MM.1S (cell line): ENCODE results near the gene RCAN1.

Experiments
- EZH2 ChIP-seq: fragments of 300-600 bp; sonication (generic); optimal IDR thresholded peaks from 2 replicates; pipeline ENCODE3; 2017; ENCODE audit warnings: low read depth, mild to moderate bottlenecking, antibody characterized with exemption, low read length, mixed read lengths
- TF ChIP-seq, protein P1 (sequence below): fragments of 300-600 bp; sonication (generic); IDR thresholded peaks from 2 replicates; pipeline ENCODE4 v1.5.1; 2016; ENCODE audit warnings: antibody characterized with exemption, low read length, mixed read lengths

DNA sequence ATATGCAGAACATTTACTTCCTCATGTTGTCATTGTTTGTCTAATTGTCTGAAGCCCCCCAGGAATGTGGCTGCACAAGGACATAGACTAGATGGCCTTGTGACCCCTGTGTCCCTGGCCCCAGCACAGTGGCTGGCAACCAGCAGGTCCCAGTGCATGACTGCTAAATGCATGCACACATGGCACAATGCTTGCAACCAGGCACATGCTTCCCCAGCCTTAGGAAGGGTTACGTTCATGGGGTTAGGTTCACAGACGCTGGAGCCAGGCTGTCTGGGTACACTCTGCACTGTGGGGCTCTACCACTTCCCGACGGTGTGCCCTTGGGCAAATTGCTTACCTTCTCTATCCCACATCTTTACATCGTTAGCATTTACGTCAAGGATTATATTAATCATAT is 32.6 kb upstream of the RCAN1 start:
- TF ChIP-seq, protein P1, sequence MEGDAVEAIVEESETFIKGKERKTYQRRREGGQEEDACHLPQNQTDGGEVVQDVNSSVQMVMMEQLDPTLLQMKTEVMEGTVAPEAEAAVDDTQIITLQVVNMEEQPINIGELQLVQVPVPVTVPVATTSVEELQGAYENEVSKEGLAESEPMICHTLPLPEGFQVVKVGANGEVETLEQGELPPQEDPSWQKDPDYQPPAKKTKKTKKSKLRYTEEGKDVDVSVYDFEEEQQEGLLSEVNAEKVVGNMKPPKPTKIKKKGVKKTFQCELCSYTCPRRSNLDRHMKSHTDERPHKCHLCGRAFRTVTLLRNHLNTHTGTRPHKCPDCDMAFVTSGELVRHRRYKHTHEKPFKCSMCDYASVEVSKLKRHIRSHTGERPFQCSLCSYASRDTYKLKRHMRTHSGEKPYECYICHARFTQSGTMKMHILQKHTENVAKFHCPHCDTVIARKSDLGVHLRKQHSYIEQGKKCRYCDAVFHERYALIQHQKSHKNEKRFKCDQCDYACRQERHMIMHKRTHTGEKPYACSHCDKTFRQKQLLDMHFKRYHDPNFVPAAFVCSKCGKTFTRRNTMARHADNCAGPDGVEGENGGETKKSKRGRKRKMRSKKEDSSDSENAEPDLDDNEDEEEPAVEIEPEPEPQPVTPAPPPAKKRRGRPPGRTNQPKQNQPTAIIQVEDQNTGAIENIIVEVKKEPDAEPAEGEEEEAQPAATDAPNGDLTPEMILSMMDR: no peak
- no peak for TF ChIP-seq EZH2
